ENCODE measurements around the gene B4GALNT3. TPM values are rescaled to one million over a fixed set of nuclear protein-coding genes. Genes with fewer than 3 reads are reported as not detected.
"Not testable (repeated sequence)": the region's sequence is repeated elsewhere in the genome, so short reads cannot be mapped to it uniquely, and the experiment has no call there.

The B4GALNT3 gene
- total RNA-seq: 0.10 TPM

DNA sequence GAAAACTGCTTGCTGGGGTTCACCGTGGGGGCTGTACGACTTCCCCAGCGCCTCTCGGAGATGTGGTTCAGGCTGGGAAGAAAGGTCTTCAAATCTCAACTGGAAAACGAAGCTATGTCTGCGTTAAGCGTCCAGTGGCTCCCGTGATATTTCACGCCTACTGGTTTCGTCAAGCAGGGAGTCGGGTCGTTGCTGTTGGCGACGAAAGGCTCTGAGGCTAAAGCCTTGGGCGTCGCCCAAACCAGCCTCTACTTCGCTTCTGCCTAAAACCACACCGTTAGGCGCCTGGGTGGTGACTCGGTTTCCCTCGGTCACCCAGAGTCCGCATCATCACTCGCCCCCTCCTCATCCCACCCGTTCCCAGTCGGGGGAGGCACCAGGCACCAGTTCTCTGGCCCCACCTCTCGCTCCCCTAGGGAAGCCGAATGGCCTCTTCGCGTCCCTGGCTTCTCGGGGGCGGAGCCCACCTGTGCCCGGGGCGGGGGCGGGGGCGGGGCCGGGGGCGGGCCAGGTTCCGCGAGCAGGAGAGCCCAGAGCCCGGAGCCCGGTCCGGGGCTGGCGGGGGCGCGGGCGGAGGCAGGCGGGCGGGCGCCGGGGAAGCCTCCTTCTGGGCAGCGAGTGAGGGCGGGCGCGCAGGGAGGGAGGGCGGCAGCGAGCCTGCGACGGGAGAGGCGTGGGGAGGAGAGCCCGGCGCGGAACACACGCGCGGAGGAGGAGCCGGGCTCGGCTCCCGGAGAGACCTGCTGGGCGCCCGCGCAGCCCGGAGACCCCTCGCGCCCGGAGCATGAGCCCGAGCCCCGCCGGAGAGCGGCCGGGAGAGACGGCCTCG, at the start of gene B4GALNT3:
Gene B4GALNT3, plus strand, starts transcription at position 510 of the 829 bp plus-strand sequence. CDS start 438 bp downstream, outside the sequence.
- no peaks in the 10 kb centered on the region for H3K9me3 ChIP-seq (ENCODE audit: low read depth, low read length)
- H3K4me3 ChIP-seq (ENCODE audit: low read length): peak within 1 kb of the TSS; percentile 19
- peaks cover 9% of the 10 kb centered on the region for H3K4me1 ChIP-seq (ENCODE audit: insufficient read depth, low read length)
- peaks cover 48% of the 10 kb centered on the region for H3K27me3 ChIP-seq (ENCODE audit: insufficient read depth, low read length)

DNA sequence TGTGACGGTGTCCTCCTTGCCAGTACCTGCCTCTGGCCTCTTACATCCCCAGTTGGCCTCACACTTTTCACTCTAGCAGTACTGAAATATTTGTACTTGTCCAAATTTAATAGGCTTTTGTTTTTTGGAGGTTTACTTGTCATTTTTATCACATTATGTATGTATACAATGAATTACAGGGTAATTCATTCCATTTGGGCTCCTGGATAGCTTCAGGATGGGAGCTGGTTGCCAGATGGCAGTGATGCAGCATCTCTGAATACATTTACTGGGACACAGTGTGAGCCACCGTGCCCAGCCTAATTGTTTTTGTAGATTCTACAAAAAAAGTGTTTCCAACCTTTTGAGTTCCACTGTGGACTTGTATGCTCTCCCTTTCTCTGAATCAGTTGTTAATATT, 44.9 kb upstream of the B4GALNT3 start:
- H3K9me3 ChIP-seq (ENCODE audit: low read depth, low read length): no peaks in the 10 kb centered on the region

DNA sequence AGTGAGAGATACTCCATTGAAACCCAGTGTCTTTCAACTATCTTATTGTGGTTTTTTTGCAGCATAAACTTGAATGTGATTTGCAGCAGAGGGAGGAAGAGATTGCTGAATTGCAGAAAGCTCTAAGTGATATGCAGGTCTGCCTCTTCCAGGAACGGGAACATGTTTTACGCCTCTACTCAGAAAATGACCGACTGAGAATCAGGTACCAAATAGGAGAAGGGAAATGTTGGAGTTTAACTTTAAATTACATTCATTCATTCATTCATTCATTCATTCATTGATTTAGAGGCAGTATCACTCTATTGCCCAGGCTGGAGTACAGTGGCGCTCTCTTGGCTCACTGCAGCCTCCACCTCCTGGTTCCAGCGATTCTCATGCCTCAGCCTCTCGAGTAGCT, 41.3 kb upstream of the B4GALNT3 start:
- H3K9me3 ChIP-seq (ENCODE audit: low read depth, low read length): no peaks in the 10 kb centered on the region

More for the DNA sequence above, 44.9 kb upstream of the B4GALNT3 start:
- Histone ChIP-seq H3K4me1 (ENCODE audit: insufficient read depth, low read length) (no peaks in the 10 kb centered on the region), H3K4me3 (ENCODE audit: low read length) (no peak overlapping the region), H3K27me3 (ENCODE audit: insufficient read depth, low read length) (no peaks in the 10 kb centered on the region)

GRCh38 chr12:422526-422925, 37.2 kb upstream of the B4GALNT3 start:
- Histone ChIP-seq H3K4me1 (ENCODE audit: insufficient read depth, low read length) (no peaks in the 10 kb centered on the region), H3K27me3 (ENCODE audit: insufficient read depth, low read length) (no peaks in the 10 kb centered on the region), H3K9me3 (ENCODE audit: low read depth, low read length) (no peaks in the 10 kb centered on the region), H3K4me3 (ENCODE audit: low read length) (no peak overlapping the region)

More for the DNA sequence above, 41.3 kb upstream of the B4GALNT3 start:
- Histone ChIP-seq H3K27me3 (ENCODE audit: insufficient read depth, low read length) (no peaks in the 10 kb centered on the region), H3K4me3 (ENCODE audit: low read length) (no peak overlapping the region), H3K4me1 (ENCODE audit: insufficient read depth, low read length) (no peaks in the 10 kb centered on the region)

- H3K4me1 ChIP-seq (ENCODE audit: insufficient read depth, low read length); H3K4me3 ChIP-seq (ENCODE audit: low read length); H3K9me3 ChIP-seq (ENCODE audit: low read depth, low read length); H3K27me3 ChIP-seq (ENCODE audit: insufficient read depth, low read length): not testable (repeated sequence)
Measured at GRCh38 chr12:435737-436136, 24.0 kb upstream of the B4GALNT3 start.

GRCh38 chr12:442235-442884, 17.4 kb upstream of the B4GALNT3 start:
- H3K4me1 ChIP-seq (ENCODE audit: insufficient read depth, low read length): no peaks in the 10 kb centered on the region

GRCh38 chr12:447141-447540, 12.6 kb upstream of the B4GALNT3 start:
- Histone ChIP-seq H3K27me3 (ENCODE audit: insufficient read depth, low read length) (peaks cover 2% of the 10 kb centered on the region), H3K4me1 (ENCODE audit: insufficient read depth, low read length) (no peaks in the 10 kb centered on the region), H3K9me3 (ENCODE audit: low read depth, low read length) (no peaks in the 10 kb centered on the region), H3K4me3 (ENCODE audit: low read length) (no peak overlapping the region)

More at GRCh38 chr12:442235-442884, 17.4 kb upstream of the B4GALNT3 start:
- Histone ChIP-seq H3K9me3 (ENCODE audit: low read depth, low read length) (no peaks in the 10 kb centered on the region), H3K27me3 (ENCODE audit: insufficient read depth, low read length) (no peaks in the 10 kb centered on the region), H3K4me3 (ENCODE audit: low read length) (no peak overlapping the region)

DNA sequence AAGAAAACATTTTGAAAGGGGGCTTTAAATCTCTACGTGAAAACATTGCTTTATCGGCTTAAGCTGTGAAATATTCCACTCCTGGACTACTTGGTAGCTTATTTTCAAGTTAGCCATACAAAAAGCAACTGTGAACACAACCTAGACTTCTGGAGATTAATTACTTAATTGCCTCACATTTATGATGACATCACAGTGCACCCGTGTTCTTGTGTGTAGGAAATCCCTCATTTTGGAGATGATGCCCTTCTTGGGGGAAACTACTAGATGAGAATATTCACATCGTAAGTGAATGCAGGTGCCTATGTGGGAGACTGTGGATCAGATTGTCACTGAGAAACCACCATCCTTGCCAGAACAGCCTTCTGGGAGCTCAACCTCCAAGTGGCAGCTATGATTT, 10.5 kb upstream of the B4GALNT3 start:
- H3K4me1 ChIP-seq (ENCODE audit: insufficient read depth, low read length): no peaks in the 10 kb centered on the region
- H3K9me3 ChIP-seq (ENCODE audit: low read depth, low read length): no peaks in the 10 kb centered on the region
- H3K4me3 ChIP-seq (ENCODE audit: low read length): no peak overlapping the region
- peaks cover 2% of the 10 kb centered on the region for H3K27me3 ChIP-seq (ENCODE audit: insufficient read depth, low read length)

DNA sequence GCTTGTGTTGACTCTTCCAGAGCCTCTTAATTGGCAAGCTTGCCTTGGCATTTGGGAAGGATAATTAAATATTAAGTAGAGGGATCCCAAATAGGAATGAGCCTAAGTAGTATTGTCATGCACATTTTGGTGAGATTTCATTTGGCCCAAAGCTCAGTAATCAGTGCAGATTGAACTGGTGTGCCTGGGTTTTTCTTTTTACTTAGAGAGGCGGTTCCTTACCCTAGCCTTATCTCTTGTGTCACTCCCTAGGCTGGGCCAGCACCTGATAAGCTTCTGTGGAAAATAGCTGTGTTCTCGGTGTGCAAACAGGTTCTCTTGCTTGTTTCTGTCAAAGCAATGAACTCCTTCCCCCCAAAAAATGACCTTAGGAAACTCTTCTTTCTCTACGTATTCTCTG, 9.3 kb upstream of the B4GALNT3 start:
- H3K27me3 ChIP-seq (ENCODE audit: insufficient read depth, low read length): peaks cover 2% of the 10 kb centered on the region
- no peak overlapping the region for H3K4me3 ChIP-seq (ENCODE audit: low read length)
- no peaks in the 10 kb centered on the region for H3K9me3 ChIP-seq (ENCODE audit: low read depth, low read length)
- no peaks in the 10 kb centered on the region for H3K4me1 ChIP-seq (ENCODE audit: insufficient read depth, low read length)

- no peak overlapping the region for H3K4me3 ChIP-seq (ENCODE audit: low read length)
- H3K27me3 ChIP-seq (ENCODE audit: insufficient read depth, low read length): peaks cover 7% of the 10 kb centered on the region
- no peaks in the 10 kb centered on the region for H3K9me3 ChIP-seq (ENCODE audit: low read depth, low read length)
- H3K4me1 ChIP-seq (ENCODE audit: insufficient read depth, low read length): no peaks in the 10 kb centered on the region
Measured at GRCh38 chr12:452667-453210, 7.0 kb upstream of the B4GALNT3 start.

- Histone ChIP-seq H3K9me3 (ENCODE audit: low read depth, low read length) (no peaks in the 10 kb centered on the region), H3K4me1 (ENCODE audit: insufficient read depth, low read length) (peaks cover 4% of the 10 kb centered on the region), H3K27me3 (ENCODE audit: insufficient read depth, low read length) (peaks cover 21% of the 10 kb centered on the region), H3K4me3 (ENCODE audit: low read length) (no peak overlapping the region)
Measured at GRCh38 chr12:454833-455232, 4.9 kb upstream of the B4GALNT3 start.

DNA sequence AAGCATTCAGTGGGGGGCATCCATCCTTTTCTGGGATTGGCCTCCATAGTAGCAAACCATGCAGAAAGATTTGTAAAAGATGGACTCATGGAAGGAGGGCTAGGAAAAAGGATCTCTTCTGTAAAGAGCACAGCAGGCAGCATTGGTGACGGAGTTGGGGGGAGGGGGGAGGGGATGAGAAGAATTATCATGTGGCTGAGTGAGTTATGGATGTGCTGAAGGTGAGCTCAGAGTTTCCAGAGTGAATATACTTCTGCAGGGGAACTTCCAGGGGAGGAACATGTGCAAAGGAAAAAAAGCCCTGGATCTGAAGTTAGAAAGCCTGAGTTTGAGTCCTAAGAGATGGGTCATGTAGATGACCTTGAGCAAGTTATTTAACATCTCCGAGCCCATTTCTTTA, 3.9 kb upstream of the B4GALNT3 start:
- no peaks in the 10 kb centered on the region for H3K9me3 ChIP-seq (ENCODE audit: low read depth, low read length)
- peaks cover 22% of the 10 kb centered on the region for H3K27me3 ChIP-seq (ENCODE audit: insufficient read depth, low read length)
- H3K4me1 ChIP-seq (ENCODE audit: insufficient read depth, low read length): peaks cover 8% of the 10 kb centered on the region
- H3K4me3 ChIP-seq (ENCODE audit: low read length): no peak overlapping the region

DNA sequence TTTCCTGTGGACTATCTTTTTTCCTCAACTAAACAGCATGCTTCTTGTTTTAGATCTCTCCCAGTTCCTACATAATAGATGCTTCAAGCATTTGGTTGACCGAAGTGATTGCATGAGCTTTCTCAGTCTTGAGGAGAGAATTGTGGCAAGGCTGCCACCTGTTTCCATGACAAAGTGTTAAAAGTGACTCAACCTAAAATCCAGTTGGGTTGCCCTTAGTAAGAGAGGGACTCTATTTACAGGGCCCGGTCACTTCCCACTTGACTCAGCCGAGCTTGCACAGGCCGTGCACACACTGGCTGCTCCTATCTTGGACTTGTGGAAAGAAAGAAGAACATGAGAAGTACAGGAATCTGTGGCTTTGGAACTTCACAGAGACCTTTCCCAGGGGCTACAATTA, 2.1 kb upstream of the B4GALNT3 start:
- no peak overlapping the region for H3K4me3 ChIP-seq (ENCODE audit: low read length)
- peaks cover 40% of the 10 kb centered on the region for H3K27me3 ChIP-seq (ENCODE audit: insufficient read depth, low read length)
- H3K9me3 ChIP-seq (ENCODE audit: low read depth, low read length): no peaks in the 10 kb centered on the region

GRCh38 chr12:459050-459429, 699 bp upstream of the B4GALNT3 start:
- H3K27me3 ChIP-seq (ENCODE audit: insufficient read depth, low read length): peaks cover 48% of the 10 kb centered on the region
- H3K9me3 ChIP-seq (ENCODE audit: low read depth, low read length): no peaks in the 10 kb centered on the region
- H3K4me1 ChIP-seq (ENCODE audit: insufficient read depth, low read length): peaks cover 9% of the 10 kb centered on the region
- no peak overlapping the region for H3K4me3 ChIP-seq (ENCODE audit: low read length)

More for the DNA sequence above, 2.1 kb upstream of the B4GALNT3 start:
- H3K4me1 ChIP-seq (ENCODE audit: insufficient read depth, low read length): peaks cover 9% of the 10 kb centered on the region

Measured in mononuclear cell (primary cell).